Activated naive CD8-positive, alpha-beta T cell (primary cell): ENCODE results near the gene NR4A3.

Experiments
- H3K27ac Mint-ChIP-seq: one replicate; pipeline ENCODE4 v1.8.0; 2021; ENCODE audit warnings: mixed read lengths
- H3K27me3 Mint-ChIP-seq: one replicate; pipeline ENCODE4 v1.8.0; 2021; ENCODE audit warnings: mixed read lengths
- H3K36me3 Mint-ChIP-seq: one replicate; pipeline ENCODE4 v1.8.0; 2021; ENCODE audit warnings: mixed read lengths
- H3K4me1 Mint-ChIP-seq: one replicate; pipeline ENCODE4 v1.8.0; 2021; ENCODE audit warnings: low read depth, mixed read lengths
- H3K4me3 Mint-ChIP-seq: one replicate; pipeline ENCODE4 v1.8.0; 2021; ENCODE audit warnings: mild to moderate bottlenecking, mixed read lengths
- H3K9me3 Mint-ChIP-seq: one replicate; pipeline ENCODE4 v1.8.0; 2021; ENCODE audit warnings: low read depth, mixed read lengths

The NR4A3 gene

DNA sequence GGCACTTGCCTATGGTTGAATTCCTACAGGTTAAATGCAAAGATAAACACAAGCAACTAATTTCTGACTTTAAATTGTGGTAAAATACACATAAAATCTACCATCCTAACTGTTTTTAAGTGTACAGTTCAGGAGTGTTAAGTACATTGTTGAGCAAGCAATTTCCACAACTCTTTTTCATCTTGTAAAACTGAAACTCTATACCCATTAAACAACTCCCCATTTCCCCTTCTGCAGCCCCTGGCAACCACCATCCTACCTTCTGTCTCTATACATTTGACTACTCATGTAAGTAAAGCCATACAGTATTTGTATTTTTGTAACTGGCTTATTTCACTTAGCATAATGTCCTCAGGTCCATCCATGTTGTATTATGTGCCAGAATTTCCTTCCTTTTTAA is 46.3 kb downstream of the NR4A3 start:
- Mint-ChIP-seq H3K27me3 (no peaks in the 10 kb centered on the region), H3K27ac (no peak overlapping the region), H3K36me3 (peaks cover 17% of the 10 kb centered on the region), H3K4me3 (no peak overlapping the region), H3K9me3 (no peaks in the 10 kb centered on the region), H3K4me1 (peaks cover 1% of the 10 kb centered on the region)

DNA sequence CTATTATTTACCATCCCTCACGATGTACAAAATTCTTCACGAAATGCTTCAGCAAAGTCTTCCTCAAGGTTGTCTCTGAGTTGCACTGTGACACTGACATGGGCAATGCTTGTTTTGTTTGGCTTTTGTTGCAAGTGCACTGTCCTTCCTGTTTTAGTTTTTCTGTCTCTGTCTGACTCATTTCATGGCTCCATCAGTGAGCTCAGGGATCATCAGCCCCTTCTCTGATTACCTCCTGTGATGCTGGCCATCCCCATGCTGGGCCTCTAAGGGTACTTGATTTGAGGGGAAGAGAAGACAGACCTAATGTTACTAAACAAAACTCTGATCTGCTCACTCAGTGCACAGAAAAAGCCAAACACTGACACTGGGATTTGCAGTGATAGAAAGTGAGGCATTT is 47.2 kb downstream of the NR4A3 start:
- Mint-ChIP-seq H3K4me3 (no peak overlapping the region), H3K27ac (no peak overlapping the region)

DNA sequence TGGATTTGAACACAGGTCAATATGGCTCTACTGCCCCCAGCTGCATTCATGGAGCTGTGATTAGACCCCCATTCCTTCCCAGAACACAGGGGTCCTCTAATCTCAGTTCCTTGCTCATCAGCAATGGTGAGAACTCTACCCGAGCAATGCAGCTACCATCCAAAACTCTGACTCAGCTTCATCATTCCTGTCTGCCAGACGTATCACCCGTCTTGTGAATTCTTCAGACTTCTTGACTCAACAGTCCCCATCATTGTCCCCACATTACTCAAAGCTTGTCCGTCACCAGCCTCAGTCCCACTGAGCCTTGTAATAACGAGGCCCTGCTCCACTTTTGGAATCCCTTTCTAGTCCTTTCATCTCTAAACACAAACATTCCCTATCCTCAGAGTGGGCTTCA is 48.4 kb downstream of the NR4A3 start:
- H3K36me3 Mint-ChIP-seq: peaks cover 7% of the 10 kb centered on the region
- no peak overlapping the region for H3K27ac Mint-ChIP-seq
- H3K4me1 Mint-ChIP-seq: peaks cover 7% of the 10 kb centered on the region

More for the DNA sequence above, 47.2 kb downstream of the NR4A3 start:
- Mint-ChIP-seq H3K36me3 (peaks cover 9% of the 10 kb centered on the region), H3K27me3 (no peaks in the 10 kb centered on the region), H3K9me3 (no peaks in the 10 kb centered on the region), H3K4me1 (peaks cover 3% of the 10 kb centered on the region)

DNA sequence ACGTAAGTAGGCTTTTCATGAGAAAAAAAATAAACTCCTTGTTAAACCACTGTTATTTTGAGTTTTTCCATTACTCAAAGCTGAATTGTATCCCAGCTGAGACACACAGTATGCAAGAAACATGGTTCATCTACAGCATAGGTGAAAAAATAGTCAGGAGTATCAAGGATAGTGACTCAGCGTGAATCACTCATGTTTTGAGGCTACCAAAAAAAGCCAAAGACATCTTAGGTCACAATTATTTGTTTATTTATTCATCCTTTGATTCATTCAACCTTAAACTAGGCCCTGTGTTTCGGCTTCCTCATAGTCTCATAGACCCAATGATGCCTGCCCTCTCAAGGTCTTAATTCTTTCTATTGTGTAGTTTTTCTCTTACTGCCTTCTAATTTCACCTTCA is 51.8 kb downstream of the NR4A3 start:
- Mint-ChIP-seq H3K36me3 (peaks cover 6% of the 10 kb centered on the region), H3K27me3 (no peaks in the 10 kb centered on the region), H3K4me3 (no peak overlapping the region), H3K4me1 (peaks cover 7% of the 10 kb centered on the region), H3K27ac (no peak overlapping the region), H3K9me3 (no peaks in the 10 kb centered on the region)

More for the DNA sequence above, 48.4 kb downstream of the NR4A3 start:
- H3K27me3 Mint-ChIP-seq: no peaks in the 10 kb centered on the region
- no peak overlapping the region for H3K4me3 Mint-ChIP-seq
- H3K9me3 Mint-ChIP-seq: no peaks in the 10 kb centered on the region

DNA sequence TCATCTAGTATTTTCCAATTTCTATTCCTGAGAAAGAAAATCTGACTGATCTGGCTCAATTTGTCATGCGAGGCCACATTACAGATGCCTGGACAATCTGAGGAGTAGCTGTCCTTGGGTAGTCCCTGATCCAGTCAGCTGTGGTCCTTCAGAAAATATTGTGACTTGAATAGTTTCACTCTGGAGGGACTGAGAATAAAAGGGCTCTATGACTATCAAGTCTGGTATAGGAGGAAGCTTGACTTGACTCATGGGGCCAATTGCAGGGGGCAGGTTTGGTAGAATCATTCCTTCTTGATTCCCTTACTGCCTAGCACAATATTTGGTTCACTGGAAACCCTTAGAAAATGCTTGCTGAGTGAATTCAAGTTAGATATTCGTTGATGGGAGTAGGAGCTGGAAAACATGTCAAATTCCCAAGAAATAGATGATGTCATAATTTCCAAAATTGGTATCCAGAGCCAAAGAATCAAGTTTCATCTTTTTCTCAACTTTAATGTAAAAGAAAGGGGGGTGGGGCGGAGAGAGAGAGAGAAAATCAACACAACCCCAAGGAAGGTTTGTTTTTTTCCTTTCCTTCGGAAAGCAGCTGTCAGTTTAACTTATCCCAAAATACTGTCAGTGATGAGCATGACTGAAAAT is 52.4 kb downstream of the NR4A3 start:
- Mint-ChIP-seq H3K27me3 (no peaks in the 10 kb centered on the region), H3K36me3 (peaks cover 3% of the 10 kb centered on the region), H3K27ac (no peak overlapping the region), H3K9me3 (no peaks in the 10 kb centered on the region), H3K4me1 (peaks cover 5% of the 10 kb centered on the region), H3K4me3 (no peak overlapping the region)

DNA sequence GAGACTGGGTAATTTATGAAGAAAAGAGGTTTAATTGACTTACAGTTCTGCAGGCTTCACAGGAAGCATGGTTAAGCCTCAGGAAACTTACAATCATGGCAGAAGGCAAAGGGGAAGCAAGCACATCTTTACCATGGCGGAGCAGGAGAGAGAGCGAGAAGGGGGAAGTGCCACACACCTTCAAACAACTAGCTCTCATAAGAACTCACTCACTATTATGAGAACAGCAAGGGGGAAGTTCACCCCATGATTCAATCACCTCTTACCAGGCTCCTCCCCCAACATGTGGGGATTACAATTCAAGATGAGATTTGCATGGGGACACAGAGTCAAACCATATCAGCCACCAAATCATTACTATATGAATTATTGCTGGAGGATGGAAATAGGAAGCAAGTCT is 54.5 kb downstream of the NR4A3 start:
- no peaks in the 10 kb centered on the region for H3K9me3 Mint-ChIP-seq
- peaks cover 5% of the 10 kb centered on the region for H3K4me1 Mint-ChIP-seq
- H3K36me3 Mint-ChIP-seq: peaks cover 11% of the 10 kb centered on the region
- no peak overlapping the region for H3K4me3 Mint-ChIP-seq
- no peaks in the 10 kb centered on the region for H3K27me3 Mint-ChIP-seq
- no peak overlapping the region for H3K27ac Mint-ChIP-seq

DNA sequence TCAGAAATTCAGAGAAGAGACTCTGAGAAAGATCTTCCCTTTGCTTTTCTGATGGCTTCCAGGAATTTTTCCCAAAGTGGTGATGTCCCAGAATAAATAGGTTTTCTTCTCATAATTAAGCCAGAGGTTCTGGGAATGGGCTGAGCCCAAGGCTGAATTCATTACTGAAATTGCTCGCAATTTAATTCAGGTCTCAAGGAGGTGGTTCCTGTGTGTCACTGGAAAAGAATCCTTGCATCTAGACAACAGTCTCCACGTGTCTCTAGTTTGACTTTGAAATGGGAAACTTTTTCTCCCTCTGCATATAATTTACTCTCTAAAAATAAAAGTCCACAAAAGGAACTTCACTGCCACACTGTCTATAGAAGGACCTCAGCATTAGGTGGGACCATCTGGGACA is 57.0 kb downstream of the NR4A3 start:
- Mint-ChIP-seq H3K4me3 (no peak overlapping the region), H3K27ac (no peak overlapping the region), H3K9me3 (no peaks in the 10 kb centered on the region), H3K4me1 (peaks cover 5% of the 10 kb centered on the region), H3K36me3 (peaks cover 16% of the 10 kb centered on the region), H3K27me3 (no peaks in the 10 kb centered on the region)

DNA sequence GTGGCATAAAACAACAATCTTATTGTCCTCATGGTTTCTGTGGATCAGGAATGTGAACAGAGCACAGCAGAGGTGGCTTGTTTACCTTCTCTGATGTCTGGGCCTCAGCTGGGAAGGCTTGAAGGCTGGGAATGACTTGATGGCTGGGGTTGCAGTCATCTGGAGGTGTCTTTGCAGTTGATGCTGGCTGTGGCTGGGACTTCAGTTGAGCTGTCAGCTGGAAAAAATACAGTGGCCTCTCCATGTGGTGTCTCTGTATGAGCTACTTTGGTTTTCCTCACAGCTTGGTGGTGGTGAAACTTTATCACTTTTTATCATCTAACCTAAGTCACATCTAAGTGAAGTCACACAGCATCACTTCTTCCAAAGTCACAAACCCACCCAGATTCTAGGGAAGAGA is 60.1 kb downstream of the NR4A3 start:
- Mint-ChIP-seq H3K4me3 (no peak overlapping the region), H3K27ac (no peak overlapping the region)

DNA sequence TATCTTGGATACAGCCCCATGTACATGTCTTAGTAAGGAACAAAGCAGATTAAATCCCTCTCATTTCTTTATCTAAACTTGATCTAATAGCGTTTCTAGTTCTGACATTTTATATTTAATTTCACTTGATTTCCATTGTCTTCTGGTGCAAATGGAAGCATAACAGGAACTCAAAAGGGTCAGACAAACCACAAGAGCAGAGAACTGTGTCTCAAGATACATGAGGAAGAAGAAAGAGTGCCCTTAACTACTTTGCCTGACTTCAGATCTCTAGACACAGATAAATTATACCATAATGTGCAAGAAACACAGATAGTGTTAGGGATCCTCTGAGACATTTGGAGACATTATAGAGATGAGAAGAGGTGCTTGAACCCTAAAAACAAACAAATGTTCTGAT is 64.1 kb downstream of the NR4A3 start:
- Mint-ChIP-seq H3K4me3 (no peak overlapping the region), H3K4me1 (no peaks in the 10 kb centered on the region)

More for the DNA sequence above, 60.1 kb downstream of the NR4A3 start:
- peaks cover 13% of the 10 kb centered on the region for H3K36me3 Mint-ChIP-seq
- no peaks in the 10 kb centered on the region for H3K27me3 Mint-ChIP-seq
- H3K9me3 Mint-ChIP-seq: no peaks in the 10 kb centered on the region
- no peaks in the 10 kb centered on the region for H3K4me1 Mint-ChIP-seq

DNA sequence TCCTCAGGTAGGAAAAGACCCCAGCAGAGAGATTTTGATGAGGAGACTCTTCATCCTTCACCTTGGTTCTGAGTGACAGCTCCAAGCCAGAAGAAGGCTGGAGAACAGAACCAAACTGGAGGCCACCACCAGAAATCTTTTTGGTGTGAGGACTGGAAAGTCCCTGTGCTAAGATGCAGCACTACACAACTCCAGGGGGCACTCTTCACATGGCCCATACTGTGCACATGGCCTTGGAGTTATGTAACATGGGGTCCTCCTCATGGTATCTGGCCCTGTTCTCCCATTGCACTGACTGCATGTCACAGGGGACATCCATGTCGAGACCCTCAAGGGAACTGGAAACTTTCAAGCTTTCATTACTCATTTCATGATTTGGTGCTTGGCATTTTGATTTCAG is 67.4 kb downstream of the NR4A3 start:
- H3K9me3 Mint-ChIP-seq: no peaks in the 10 kb centered on the region
- no peaks in the 10 kb centered on the region for H3K27me3 Mint-ChIP-seq
- H3K27ac Mint-ChIP-seq: no peak overlapping the region
- H3K4me3 Mint-ChIP-seq: no peak overlapping the region
- no peaks in the 10 kb centered on the region for H3K36me3 Mint-ChIP-seq
- no peaks in the 10 kb centered on the region for H3K4me1 Mint-ChIP-seq

More for the DNA sequence above, 64.1 kb downstream of the NR4A3 start:
- Mint-ChIP-seq H3K27ac (no peak overlapping the region), H3K36me3 (peaks cover 9% of the 10 kb centered on the region), H3K27me3 (no peaks in the 10 kb centered on the region), H3K9me3 (no peaks in the 10 kb centered on the region)

DNA sequence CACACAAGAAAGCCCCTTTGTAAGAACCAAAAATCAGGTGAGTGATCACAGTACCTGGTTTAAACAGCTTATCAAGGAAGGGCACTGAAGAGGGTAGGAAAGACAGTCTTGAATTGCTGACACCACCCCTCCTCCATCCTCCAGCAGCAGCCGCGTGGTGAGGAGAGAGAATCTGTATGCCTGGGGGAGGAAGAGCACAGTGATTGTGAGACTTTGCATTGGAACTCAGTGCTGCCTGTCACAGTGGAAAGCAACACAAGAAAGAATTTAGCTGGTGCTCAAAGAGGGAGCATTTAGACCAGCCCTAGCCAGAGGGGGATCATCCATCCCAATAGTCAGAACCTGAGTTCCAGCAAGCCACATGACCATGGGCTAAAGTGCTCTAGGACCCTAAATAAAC is 73.1 kb downstream of the NR4A3 start:
- H3K4me3 Mint-ChIP-seq: no peak overlapping the region
- peaks cover 3% of the 10 kb centered on the region for H3K36me3 Mint-ChIP-seq
- H3K27ac Mint-ChIP-seq: no peak overlapping the region
- H3K9me3 Mint-ChIP-seq: no peaks in the 10 kb centered on the region
- H3K4me1 Mint-ChIP-seq: no peaks in the 10 kb centered on the region
- H3K27me3 Mint-ChIP-seq: peaks cover 8% of the 10 kb centered on the region

DNA sequence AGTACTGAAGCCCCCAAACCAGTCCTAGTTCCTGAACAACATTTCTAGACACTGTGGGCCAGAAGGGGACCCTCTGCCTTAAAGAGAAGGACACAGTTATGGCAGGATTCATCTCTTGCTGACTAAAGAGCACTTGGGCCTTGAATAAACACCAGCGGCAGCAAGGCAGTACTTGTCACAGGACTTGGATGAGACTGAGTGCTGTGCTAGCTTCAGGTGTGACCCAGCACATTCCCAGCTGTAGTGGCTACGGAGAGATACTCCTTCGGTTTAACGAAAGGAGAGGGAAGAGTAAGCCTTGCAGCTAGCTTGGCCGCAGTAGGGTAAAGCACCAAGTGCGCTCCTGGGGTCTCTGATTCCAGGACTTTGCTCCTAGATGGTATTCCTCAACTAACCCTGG is 73.8 kb downstream of the NR4A3 start:
- peaks cover 3% of the 10 kb centered on the region for H3K36me3 Mint-ChIP-seq
- H3K27me3 Mint-ChIP-seq: peaks cover 8% of the 10 kb centered on the region
- no peak overlapping the region for H3K4me3 Mint-ChIP-seq
- no peaks in the 10 kb centered on the region for H3K4me1 Mint-ChIP-seq
- H3K9me3 Mint-ChIP-seq: no peaks in the 10 kb centered on the region
- H3K27ac Mint-ChIP-seq: no peak overlapping the region

DNA sequence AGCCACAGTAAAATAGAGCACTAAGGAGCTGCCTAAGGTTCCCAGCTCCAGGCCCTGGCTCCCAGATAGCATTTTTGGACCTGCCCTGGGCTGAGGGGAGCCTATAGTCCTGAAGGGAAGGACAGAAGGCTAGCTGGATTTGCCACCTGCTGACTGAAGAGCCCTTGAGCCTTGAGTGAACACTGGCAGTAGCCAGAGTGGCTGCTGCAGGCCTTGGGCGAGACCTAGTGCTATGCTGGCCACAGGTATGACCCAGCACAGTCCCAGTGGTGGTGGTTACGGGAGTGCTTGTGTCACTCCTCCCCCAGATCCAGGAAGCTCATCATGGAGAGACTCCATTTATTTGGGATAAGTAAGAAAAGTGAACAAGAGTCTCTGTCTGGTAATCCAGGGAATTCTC is 74.4 kb downstream of the NR4A3 start:
- no peak overlapping the region for H3K27ac Mint-ChIP-seq
- H3K27me3 Mint-ChIP-seq: peaks cover 10% of the 10 kb centered on the region
- no peak overlapping the region for H3K4me3 Mint-ChIP-seq
- no peaks in the 10 kb centered on the region for H3K4me1 Mint-ChIP-seq
- H3K9me3 Mint-ChIP-seq: no peaks in the 10 kb centered on the region
- peaks cover 3% of the 10 kb centered on the region for H3K36me3 Mint-ChIP-seq

DNA sequence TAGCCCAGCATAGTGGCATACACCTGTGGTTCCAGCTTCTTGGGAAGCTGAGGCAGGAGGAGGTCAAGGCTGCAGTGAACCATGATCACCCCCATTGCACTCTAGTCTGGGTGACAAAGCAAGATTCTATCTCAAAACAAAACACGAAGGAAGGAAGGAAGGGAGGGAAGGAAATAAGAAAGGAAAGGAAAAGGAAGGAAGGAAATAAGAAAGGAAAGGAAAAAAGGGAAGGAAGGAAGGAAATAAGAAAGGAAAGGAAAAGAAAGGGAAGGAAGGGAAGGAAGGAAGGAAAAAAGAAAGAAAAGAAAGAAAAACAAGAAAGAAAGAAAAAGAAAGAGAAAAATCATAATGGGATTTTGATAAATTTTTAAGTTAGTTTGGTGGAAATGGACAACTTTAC is 81.7 kb downstream of the NR4A3 start:
- no peaks in the 10 kb centered on the region for H3K9me3 Mint-ChIP-seq
- peaks cover 23% of the 10 kb centered on the region for H3K4me1 Mint-ChIP-seq
- H3K27ac Mint-ChIP-seq: no peak overlapping the region
- no peaks in the 10 kb centered on the region for H3K36me3 Mint-ChIP-seq
- H3K27me3 Mint-ChIP-seq: peaks cover 2% of the 10 kb centered on the region
- no peak overlapping the region for H3K4me3 Mint-ChIP-seq

DNA sequence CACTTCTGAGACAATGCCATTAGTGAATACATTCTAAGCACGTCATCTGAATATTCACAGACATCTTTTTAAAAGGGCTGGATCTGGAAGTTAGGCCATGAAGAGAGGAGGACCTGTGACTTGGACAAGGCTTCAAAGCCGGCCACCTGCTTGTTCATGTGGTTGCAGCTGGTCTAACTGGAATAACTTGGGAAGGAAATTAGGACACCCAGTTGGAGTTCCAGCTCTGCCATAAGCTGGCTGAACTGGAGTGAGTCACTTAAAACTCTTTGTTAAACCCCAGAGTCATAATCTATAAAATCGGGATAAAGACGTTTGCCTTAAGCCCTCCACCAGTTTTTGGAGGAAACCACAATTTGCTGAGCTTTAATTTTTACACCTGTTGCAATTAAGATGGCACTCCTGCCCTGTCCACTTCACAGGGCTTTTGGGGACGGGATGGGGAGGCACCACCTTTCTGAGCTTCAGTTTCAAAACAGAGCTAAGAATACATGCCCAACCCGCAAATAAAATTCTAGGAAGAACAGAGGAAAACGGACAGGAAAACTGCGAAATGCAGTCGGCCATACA is 84.2 kb downstream of the NR4A3 start:
- peak overlapping the region; percentile 91 for H3K27ac Mint-ChIP-seq
- peaks cover 34% of the 10 kb centered on the region for H3K4me1 Mint-ChIP-seq
- no peaks in the 10 kb centered on the region for H3K9me3 Mint-ChIP-seq
- H3K4me3 Mint-ChIP-seq: peak overlapping the region; percentile 92
- no peaks in the 10 kb centered on the region for H3K27me3 Mint-ChIP-seq
- no peaks in the 10 kb centered on the region for H3K36me3 Mint-ChIP-seq
